HG03378 (cell line): ENCODE results near the gene BCL2L15.

Source experiments
- ATAC-seq: cut with Tn5 transposase; IDR thresholded peaks from one replicate; pipeline ENCODE4 v1.9.1; 2021; ENCODE audit warnings: mild to moderate bottlenecking, moderate library complexity; ENCODE audit not compliant: unreplicated experiment

BCL2L15 gene

GRCh38 chr1:113912594-113913311 is 25.4 kb upstream of the BCL2L15 start:
- no peak for ATAC-seq

GRCh38 chr1:113905435-113905861 is 18.1 kb upstream of the BCL2L15 start:
- peak; percentile 1 for ATAC-seq

- peak; percentile 86 for ATAC-seq
These were observed 17.5 kb upstream of the BCL2L15 start, which contains the start of the genes AP4B1 and DCLRE1B for GRCh38 chr1:113904674-113905434. Gene AP4B1 (minus strand): TSS chr1:113904799. CDS start chr1:113904717, 82 bp downstream. Gene DCLRE1B (plus strand): TSS chr1:113905326. CDS start chr1:113905587, 261 bp downstream.

GRCh38 chr1:113904293-113904673 is 16.9 kb upstream of the BCL2L15 start:
- ATAC-seq: peak; percentile 37

GRCh38 chr1:113903501-113904292 is 16.3 kb upstream of the BCL2L15 start:
- ATAC-seq: no peak

- ATAC-seq: no peak
These were observed 13.8 kb upstream of the BCL2L15 start for GRCh38 chr1:113901191-113901590.

- no peak for ATAC-seq
These were observed 11.7 kb upstream of the BCL2L15 start for GRCh38 chr1:113899111-113899510.

- ATAC-seq: no peak
These were observed 10.9 kb upstream of the BCL2L15 start for GRCh38 chr1:113898241-113898814.

- no peak for ATAC-seq
These were observed 8.6 kb upstream of the BCL2L15 start for GRCh38 chr1:113895961-113896360.

- no peak for ATAC-seq
These were observed 7.7 kb upstream of the BCL2L15 start for GRCh38 chr1:113895098-113895497.

- no peak for ATAC-seq
These were observed 5.9 kb upstream of the BCL2L15 start for GRCh38 chr1:113893267-113893666.

GRCh38 chr1:113891631-113892220 is 4.3 kb upstream of the BCL2L15 start:
- ATAC-seq: no peak

GRCh38 chr1:113890816-113891215 is 3.4 kb upstream of the BCL2L15 start:
- ATAC-seq: no peak

GRCh38 chr1:113886417-113887401 is 672 bp downstream of the BCL2L15 start:
- no peak for ATAC-seq

GRCh38 chr1:113881661-113882060 is 5.7 kb downstream of the BCL2L15 start:
- no peak for ATAC-seq

- ATAC-seq: no peak
These were observed 7.7 kb downstream of the BCL2L15 start for GRCh38 chr1:113879739-113880038.

- no peak for ATAC-seq
These were observed 11.2 kb downstream of the BCL2L15 start for GRCh38 chr1:113876176-113876575.

GRCh38 chr1:113875714-113876113 is 11.7 kb downstream of the BCL2L15 start:
- peak; percentile 39 for ATAC-seq

- no peak for ATAC-seq
These were observed 13.1 kb downstream of the BCL2L15 start for GRCh38 chr1:113874012-113874879.
